AG04450 (cell line): ENCODE data around the gene HIBCH. TPM values are rescaled to one million over a fixed set of nuclear protein-coding genes. Genes with fewer than 3 reads are reported as not detected.
A peak's percentile ranks its signal among the peaks of the same experiment; 100 is the strongest.

Source experiments
- CTCF ChIA-PET: fragments of 300-600, 350-600 bp; formaldehyde crosslinking; extraction: SDS; loops from one replicate; lab custom pipeline; 2022; ENCODE audit warnings: antibody characterized with exemption, inconsistent platforms; lab: Charles Lee
- POLR2A ChIA-PET: fragments of 350-600 bp; formaldehyde crosslinking; extraction: SDS; loops from one replicate; lab custom pipeline; 2021; ENCODE audit warnings: antibody characterized with exemption, inconsistent platforms; lab: Yijun Ruan, JAX
- DNase-seq: peaks from one replicate; pipeline ENCODE4 v3.0.0-alpha.2; 2011; ENCODE audit warnings: low read depth, low spot score
- H3K27ac ChIP-seq: one replicate; pipeline ENCODE4 v1.5.1; 2012; ENCODE audit warnings: low read depth, low read length, control low read depth
- H3K27me3 ChIP-seq: one replicate; pipeline ENCODE4 v1.6.0; 2012; ENCODE audit warnings: low read length; ENCODE audit not compliant: control insufficient read depth, insufficient read depth
- H3K4me3 ChIP-seq: 2 replicates; pipeline ENCODE4 v1.5.1; 2011; ENCODE audit warnings: mild to moderate bottlenecking, low read depth, low read length, control low read depth
- H3K9me3 ChIP-seq: 2 replicates; pipeline ENCODE4 v1.5.1; 2012; ENCODE audit warnings: low read length; ENCODE audit not compliant: control insufficient read depth, insufficient read depth
- CTCF ChIP-seq: IDR thresholded peaks from 2 replicates; pipeline ENCODE4 v1.5.1; 2011; ENCODE audit warnings: low read depth, low read length, control low read depth, inconsistent platforms
- polyA plus RNA-seq: library from polyadenylated mRNA; depleted of rRNA; stranded (reverse); fragments of >200 nt; gene quantifications from 2 replicates; pipeline ENCODE4 v1.2.3, GENCODE V29; 2011

Gene HIBCH
- polyA plus RNA-seq, 1 experiment, result 23.8 TPM

- Histone ChIP-seq H3K9me3 (no peaks in the 10 kb centered on the region; the same call in 1 of the 2 replicates), H3K27ac (no peak overlapping the region), H3K27me3 (no peaks in the 10 kb centered on the region), H3K4me3 (no peak overlapping the region)
- CTCF ChIA-PET, result no interaction called here
- no peak for DNase-seq
- POLR2A ChIA-PET, result no interaction called here
- no peak for TF ChIP-seq CTCF
Observed at GRCh38 chr2:190185380-190185779, 134.2 kb downstream of the HIBCH start.

- ChIA-PET POLR2A (no interaction called here), CTCF (no interaction called here)
- H3K27ac ChIP-seq, result no peak overlapping the region
- no peaks in the 10 kb centered on the region; the same call in 1 of the 2 replicates for H3K9me3 ChIP-seq
- no peak overlapping the region for H3K4me3 ChIP-seq
- H3K27me3 ChIP-seq, result no peaks in the 10 kb centered on the region
- no peak for TF ChIP-seq CTCF
- DNase-seq, result no peak
Observed at GRCh38 chr2:190184460-190184859, 135.2 kb downstream of the HIBCH start.

DNA sequence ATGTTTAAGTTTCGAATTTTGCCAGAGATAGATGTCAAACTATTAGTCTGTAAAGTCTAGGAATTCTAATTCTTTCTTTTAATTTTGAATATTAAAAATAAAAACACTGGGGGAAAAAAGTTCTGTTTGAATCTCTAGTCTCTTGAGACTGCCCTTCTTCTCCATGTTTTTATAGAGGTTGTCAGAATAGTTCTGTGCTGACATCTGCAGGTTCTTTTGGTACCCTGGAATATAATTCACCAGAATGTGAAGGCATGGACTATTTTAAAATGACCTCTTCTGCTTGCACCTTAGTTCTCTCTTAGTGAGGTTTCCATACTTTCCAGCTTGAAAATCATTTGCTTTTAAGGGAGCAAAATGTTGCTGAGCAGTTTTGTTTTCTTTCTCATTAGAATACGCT is 136.1 kb downstream of the HIBCH start:
- TF ChIP-seq CTCF, result no peak; the same call in 1 of the 2 replicates
- no peak for DNase-seq
- Histone ChIP-seq H3K9me3 (no peaks in the 10 kb centered on the region; the same call in 1 of the 2 replicates), H3K27me3 (no peaks in the 10 kb centered on the region), H3K4me3 (no peak overlapping the region), H3K27ac (no peak overlapping the region)
- ChIA-PET CTCF (no interaction called here), POLR2A (no interaction called here)

- DNase-seq, result no peak
- no peaks in the 10 kb centered on the region for H3K27me3 ChIP-seq
- ChIA-PET CTCF (no interaction called here), POLR2A (no interaction called here)
- H3K27ac ChIP-seq, result no peak overlapping the region
- no peak for TF ChIP-seq CTCF
- no peak overlapping the region for H3K4me3 ChIP-seq
- H3K9me3 ChIP-seq, result no peaks in the 10 kb centered on the region; the same call in 1 of the 2 replicates
Observed at GRCh38 chr2:190182071-190182524, 137.5 kb downstream of the HIBCH start.

DNA sequence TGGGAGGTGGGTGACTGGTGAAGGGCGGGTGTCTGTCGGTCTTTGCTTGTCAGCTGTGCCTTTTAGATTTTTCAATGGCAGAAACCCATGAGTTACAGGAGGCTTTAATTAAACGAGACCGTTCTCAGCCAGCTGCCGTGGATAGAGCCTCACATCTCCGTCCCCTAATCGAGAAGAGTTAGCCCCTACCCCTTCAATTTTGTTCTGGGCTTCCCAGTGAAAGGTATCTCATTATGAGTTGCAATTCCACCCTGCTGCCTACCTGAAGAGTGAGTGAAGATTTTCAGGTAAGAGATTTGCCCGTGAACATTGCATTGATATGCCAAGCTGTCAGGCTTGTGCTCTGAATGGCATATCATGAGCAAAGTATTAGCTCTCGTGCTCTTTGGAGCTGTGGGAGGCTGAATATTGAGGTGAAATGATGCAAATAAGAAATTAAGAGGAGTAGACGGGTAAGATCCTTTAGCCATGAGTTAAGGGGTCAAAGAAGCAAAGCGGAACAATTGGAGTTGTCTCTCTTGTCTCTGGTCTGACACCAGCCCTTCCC is 138.4 kb downstream of the HIBCH start:
- no peak for TF ChIP-seq CTCF
- Histone ChIP-seq H3K9me3 (no peaks in the 10 kb centered on the region; the same call in 1 of the 2 replicates), H3K27me3 (no peaks in the 10 kb centered on the region), H3K27ac (no peak overlapping the region), H3K4me3 (peak overlapping the region; percentile 64)
- ChIA-PET CTCF (no interaction called here), POLR2A (no interaction called here)
- no peak for DNase-seq
